Right lung (tissue), 5 donors: Measurements from ENCODE around the gene ARHGAP28. TPM values are rescaled to one million over a fixed set of nuclear protein-coding genes. Genes with fewer than 3 reads are reported as not detected.
"Not testable (repeated sequence)": the region's sequence is repeated elsewhere in the genome, so short reads cannot be mapped to it uniquely, and the experiment has no call there.

Experiments
- DNase-seq, 2 donors: peaks; one replicate each; pipeline ENCODE4 v3.0.0-alpha.2; 2013
- polyA plus RNA-seq, 5 donors: library from polyadenylated mRNA; unstranded; fragments of 120-200 nt; gene quantifications; one replicate each; pipeline versions ENCODE4 v1.2.1 to v1.2.3, GENCODE V29; 2013; ENCODE audit warnings: inconsistent platforms in 1 of 5, low replicate concordance in 1 of 5; ENCODE audit not compliant: insufficient read length in 5 of 5, insufficient read depth in 1 of 5

ARHGAP28 gene
- polyA plus RNA-seq, 5 donors, result 144 to 304 (median 225) TPM

- no peak for DNase-seq
Measured at GRCh38 chr18:6807515-6808257, 78.2 kb downstream of the ARHGAP28 start.

GRCh38 chr18:6810191-6810590 lies 80.7 kb downstream of the ARHGAP28 start:
- no peak for DNase-seq

- DNase-seq, result no peak
Measured at GRCh38 chr18:6811816-6812215, 82.3 kb downstream of the ARHGAP28 start.

- no peak for DNase-seq
Measured at GRCh38 chr18:6814882-6815425, 85.4 kb downstream of the ARHGAP28 start.

- DNase-seq, result no peak
Measured at GRCh38 chr18:6816154-6816553, 86.6 kb downstream of the ARHGAP28 start.

- no peak for DNase-seq
Measured at GRCh38 chr18:6819332-6819731, 89.8 kb downstream of the ARHGAP28 start.

GRCh38 chr18:6820314-6820713 lies 90.8 kb downstream of the ARHGAP28 start:
- no peak for DNase-seq

GRCh38 chr18:6821356-6821755 lies 91.8 kb downstream of the ARHGAP28 start:
- no peak for DNase-seq

- DNase-seq, result not testable (repeated sequence)
Measured at GRCh38 chr18:6827161-6827560, 97.6 kb downstream of the ARHGAP28 start.

- not testable (repeated sequence) for DNase-seq
Measured at GRCh38 chr18:6827566-6827965, 98.0 kb downstream of the ARHGAP28 start.

- DNase-seq, result no peak
Measured at GRCh38 chr18:6830916-6831315, 101.4 kb downstream of the ARHGAP28 start.

GRCh38 chr18:6835345-6835744 lies 105.8 kb downstream of the ARHGAP28 start:
- DNase-seq, result peak; percentile 21 to 46

GRCh38 chr18:6836331-6836730 lies 106.8 kb downstream of the ARHGAP28 start:
- no peak for DNase-seq

- no peak for DNase-seq
Measured at GRCh38 chr18:6837904-6838303, 108.4 kb downstream of the ARHGAP28 start.

GRCh38 chr18:6842081-6842480 lies 112.6 kb downstream of the ARHGAP28 start:
- no peak for DNase-seq

GRCh38 chr18:6843308-6843707 lies 113.8 kb downstream of the ARHGAP28 start:
- DNase-seq, result no peak

GRCh38 chr18:6845521-6845920 lies 116.0 kb downstream of the ARHGAP28 start:
- DNase-seq, result not testable (repeated sequence)

- DNase-seq, result no peak
Measured at GRCh38 chr18:6850396-6850795, 120.9 kb downstream of the ARHGAP28 start.

GRCh38 chr18:6851480-6851879 lies 122.0 kb downstream of the ARHGAP28 start:
- DNase-seq, result no peak

GRCh38 chr18:6854811-6855210 lies 125.3 kb downstream of the ARHGAP28 start:
- no peak for DNase-seq

- DNase-seq, result no peak
Measured at GRCh38 chr18:6855767-6856166, 126.3 kb downstream of the ARHGAP28 start.

GRCh38 chr18:6857300-6857699 lies 127.8 kb downstream of the ARHGAP28 start:
- DNase-seq, result no peak

GRCh38 chr18:6859676-6860422 lies 130.3 kb downstream of the ARHGAP28 start:
- DNase-seq, result no peak
